GM12892 (cell line): ENCODE measurements around the gene RAB7B.

ENCODE experiments used
- POLR2A ChIP-seq: IDR thresholded peaks from 2 replicates; pipeline ENCODE4 v1.6.1; 2011; ENCODE audit warnings: low read depth, low read length, control low read depth
- POLR2AphosphoS5 ChIP-seq: IDR thresholded peaks from 2 replicates; pipeline ENCODE4 v1.6.1; 2011; ENCODE audit warnings: low read depth, low read length, control low read depth

- TF ChIP-seq POLR2A (no peak), POLR2AphosphoS5 (no peak)
Measured at GRCh38 chr1:206049293-206049692, 46.1 kb upstream of the RAB7B start.
